ENCODE results near the gene SAT1.
A peak's percentile ranks its signal among the peaks of the same experiment; 100 is the strongest.

Gene SAT1

GRCh38 chrX:23783589-23784469 is 856 bp downstream of the SAT1 start:
- TF ChIP-seq POLR2A (IDR thresholded peaks at IDR 0.05; ENCODE audit: low read depth, low read length) (no peak), TAF1 (IDR thresholded peaks at IDR 0.05; ENCODE audit: borderline replicate concordance, low read depth, low read length) (no peak), POLR2AphosphoS5 (IDR thresholded peaks at IDR 0.05; ENCODE audit: low read depth, low read length) (no peak)
- FAIRE-seq (no peak), DNase-seq (ENCODE audit: insufficient read length) (no peak)

DNA sequence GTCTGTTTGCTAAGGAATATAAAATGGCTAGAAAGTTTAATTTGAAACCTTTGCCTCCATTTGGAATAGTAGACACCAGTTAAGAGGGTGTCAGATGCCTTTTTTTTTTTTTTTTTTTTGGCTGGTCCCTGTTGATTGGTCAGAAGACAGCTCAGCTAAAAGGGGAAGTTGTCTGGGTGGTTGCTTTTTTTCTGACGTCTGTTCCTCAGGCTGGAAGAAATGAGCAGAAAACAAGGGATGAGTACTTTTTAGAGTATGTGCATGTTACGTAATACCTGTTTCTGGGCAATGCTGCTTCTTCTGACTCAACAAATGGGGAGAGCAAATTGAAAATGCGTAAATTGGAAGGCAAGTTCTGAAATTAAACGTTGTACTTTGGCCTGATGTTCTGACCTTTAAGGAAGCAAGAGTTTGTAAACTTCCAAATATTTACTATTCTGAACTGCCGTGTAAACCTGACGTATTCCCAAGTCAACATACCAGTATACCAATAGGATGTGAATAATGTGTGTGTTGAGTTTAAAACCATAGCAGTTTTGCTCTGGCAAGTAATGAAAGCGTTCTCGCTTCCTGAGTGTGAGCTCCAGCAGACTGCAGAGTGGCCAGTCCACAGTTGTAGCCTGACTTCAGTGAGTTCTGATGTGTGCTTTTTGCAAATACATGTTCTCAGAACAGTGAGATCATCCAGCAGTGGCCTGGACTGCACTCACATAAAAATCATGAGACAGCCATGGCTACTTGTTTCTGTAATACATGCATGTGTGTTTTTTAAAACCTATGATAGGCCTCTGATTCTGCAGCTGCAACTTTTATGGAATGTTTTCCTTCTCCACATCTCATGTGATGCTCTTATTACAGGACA is 1.7 kb downstream of the SAT1 start:
- TF ChIP-seq POLR2AphosphoS5 (IDR thresholded peaks at IDR 0.05; ENCODE audit: low read depth, low read length) = peak; percentile 41; the same call in 1 of the 2 replicates
- TF ChIP-seq TAF1 (IDR thresholded peaks at IDR 0.05; ENCODE audit: borderline replicate concordance, low read depth, low read length) = no peak
- DNase-seq (ENCODE audit: insufficient read length) = no peak
- FAIRE-seq = peak; percentile 74

GRCh38 chrX:23785580-23785979 is 2.6 kb downstream of the SAT1 start:
- DNase-seq (ENCODE audit: insufficient read length) = no peak
- TF ChIP-seq POLR2A (IDR thresholded peaks at IDR 0.05; ENCODE audit: low read depth, low read length) = no peak
- no peak for TF ChIP-seq POLR2AphosphoS5 (IDR thresholded peaks at IDR 0.05; ENCODE audit: low read depth, low read length)
- TF ChIP-seq TAF1 (IDR thresholded peaks at IDR 0.05; ENCODE audit: borderline replicate concordance, low read depth, low read length) = no peak
- FAIRE-seq = no peak

DNA sequence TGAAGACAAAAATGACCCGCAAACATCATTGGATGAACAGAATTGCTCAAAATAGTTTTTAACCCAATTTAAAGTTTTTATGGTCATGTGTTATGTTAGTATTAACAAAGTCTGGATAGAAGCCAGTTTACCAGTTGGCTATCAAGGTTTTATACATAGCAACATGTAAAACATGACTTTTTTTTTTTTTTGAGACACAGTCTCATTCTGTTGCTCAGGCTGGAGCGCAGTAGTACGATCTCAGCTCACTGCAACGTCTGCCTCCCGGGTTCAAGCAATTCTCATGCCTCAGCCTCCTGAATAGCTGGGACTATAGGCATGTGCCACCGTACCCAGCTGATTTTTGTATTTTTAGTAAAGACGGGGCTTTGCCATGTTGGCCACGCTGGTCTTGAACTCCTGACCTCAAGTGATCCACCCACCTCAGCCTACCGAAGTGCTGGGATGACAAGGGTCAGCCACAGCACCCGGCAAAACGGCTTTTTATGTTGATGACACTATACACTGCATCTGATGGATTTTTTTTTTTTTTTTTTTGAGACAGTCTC is 3.4 kb downstream of the SAT1 start:
- FAIRE-seq (no peak), DNase-seq (ENCODE audit: insufficient read length) (no peak)
- TF ChIP-seq POLR2A (IDR thresholded peaks at IDR 0.05; ENCODE audit: low read depth, low read length) (no peak), POLR2AphosphoS5 (IDR thresholded peaks at IDR 0.05; ENCODE audit: low read depth, low read length) (no peak), TAF1 (IDR thresholded peaks at IDR 0.05; ENCODE audit: borderline replicate concordance, low read depth, low read length) (no peak)

DNA sequence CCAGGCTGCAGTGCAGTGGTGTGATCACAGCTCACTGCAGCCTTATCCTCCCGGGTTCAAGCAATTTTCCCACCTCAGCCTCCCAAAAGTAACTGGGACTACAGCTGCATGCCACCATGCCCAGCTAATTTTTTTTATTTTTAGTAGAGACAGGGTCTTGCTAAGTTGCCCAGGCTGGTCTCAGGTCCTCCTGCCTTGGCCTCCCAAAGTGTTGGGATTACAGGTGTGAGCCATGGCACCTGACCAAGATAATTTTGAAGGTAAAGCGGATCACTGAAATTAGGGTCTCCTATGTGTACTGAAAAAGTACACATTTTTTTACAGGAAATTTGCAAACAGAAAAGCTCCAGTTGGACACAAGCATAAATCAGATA is 4.8 kb downstream of the SAT1 start:
- DNase-seq (ENCODE audit: insufficient read length) (no peak), FAIRE-seq (no peak)
- TF ChIP-seq POLR2AphosphoS5 (IDR thresholded peaks at IDR 0.05; ENCODE audit: low read depth, low read length) (no peak), POLR2A (IDR thresholded peaks at IDR 0.05; ENCODE audit: low read depth, low read length) (no peak), TAF1 (IDR thresholded peaks at IDR 0.05; ENCODE audit: borderline replicate concordance, low read depth, low read length) (no peak)

DNA sequence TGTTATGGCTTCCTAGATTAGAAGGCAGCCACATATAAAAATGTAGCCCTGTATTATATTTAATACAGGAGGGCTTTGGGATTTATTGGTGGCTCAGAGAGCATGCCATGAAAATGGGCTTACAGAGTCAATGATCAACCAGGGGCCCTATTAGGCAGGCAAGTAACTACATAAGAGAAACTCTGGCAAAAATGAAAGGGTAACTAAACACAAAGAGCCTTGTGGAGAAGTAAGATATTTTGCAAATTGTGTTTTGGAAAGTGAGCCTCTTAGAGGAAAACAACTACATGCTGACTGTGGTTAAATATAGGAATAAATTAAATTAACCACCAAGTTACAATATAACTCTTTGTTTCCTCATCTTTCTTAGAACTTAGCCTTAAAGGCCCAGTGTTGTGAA is 5.5 kb downstream of the SAT1 start:
- DNase-seq (ENCODE audit: insufficient read length) (no peak), FAIRE-seq (no peak)
- no peak for TF ChIP-seq TAF1 (IDR thresholded peaks at IDR 0.05; ENCODE audit: borderline replicate concordance, low read depth, low read length)

- FAIRE-seq (no peak), DNase-seq (ENCODE audit: insufficient read length) (no peak)
- no peak for TF ChIP-seq TAF1 (IDR thresholded peaks at IDR 0.05; ENCODE audit: borderline replicate concordance, low read depth, low read length)
- TF ChIP-seq POLR2A (IDR thresholded peaks at IDR 0.05; ENCODE audit: low read depth, low read length) = no peak
- no peak for TF ChIP-seq POLR2AphosphoS5 (IDR thresholded peaks at IDR 0.05; ENCODE audit: low read depth, low read length)
Measured at GRCh38 chrX:23788946-23789345, 6.0 kb downstream of the SAT1 start.

- DNase-seq (ENCODE audit: insufficient read length) (no peak), FAIRE-seq (no peak)
- TF ChIP-seq TAF1 (IDR thresholded peaks at IDR 0.05; ENCODE audit: borderline replicate concordance, low read depth, low read length) (no peak), POLR2A (IDR thresholded peaks at IDR 0.05; ENCODE audit: low read depth, low read length) (no peak), POLR2AphosphoS5 (IDR thresholded peaks at IDR 0.05; ENCODE audit: low read depth, low read length) (no peak)
Measured at GRCh38 chrX:23789386-23790154, 6.6 kb downstream of the SAT1 start.

- FAIRE-seq = no peak
- TF ChIP-seq POLR2AphosphoS5 (IDR thresholded peaks at IDR 0.05; ENCODE audit: low read depth, low read length) = no peak
- no peak for TF ChIP-seq TAF1 (IDR thresholded peaks at IDR 0.05; ENCODE audit: borderline replicate concordance, low read depth, low read length)
- no peak for TF ChIP-seq POLR2A (IDR thresholded peaks at IDR 0.05; ENCODE audit: low read depth, low read length)
- no peak for DNase-seq (ENCODE audit: insufficient read length)
Measured at GRCh38 chrX:23790155-23790497, 7.2 kb downstream of the SAT1 start.

GRCh38 chrX:23792861-23793553 is 10.0 kb downstream of the SAT1 start:
- no peak for FAIRE-seq
- TF ChIP-seq POLR2AphosphoS5 (IDR thresholded peaks at IDR 0.05; ENCODE audit: low read depth, low read length) (no peak), POLR2A (IDR thresholded peaks at IDR 0.05; ENCODE audit: low read depth, low read length) (no peak), TAF1 (IDR thresholded peaks at IDR 0.05; ENCODE audit: borderline replicate concordance, low read depth, low read length) (no peak)
- DNase-seq (ENCODE audit: insufficient read length) = no peak

Data from GM12892 (cell line).